SK-N-SH treated with all-trans-retinoic acid at 6 μM for 48 hours (cell line): Measurements from ENCODE around the gene LHFPL6.

Experiments used
- CREB5 ChIP-seq: fragments of 250-450 bp; sonication (Bioruptor Pico); IDR thresholded peaks from 2 replicates; pipeline ENCODE4 v1.5.1; 2020; ENCODE audit warnings: low read depth, mild to moderate bottlenecking, moderate library complexity
- RARB ChIP-seq: fragments of 250-450 bp; sonication (Bioruptor Pico); IDR thresholded peaks from 2 replicates; pipeline ENCODE4 v1.8.0; 2021; ENCODE audit warnings: mild to moderate bottlenecking, moderate library complexity
- TOX ChIP-seq: fragments of 250-450 bp; sonication (Bioruptor Pico); IDR thresholded peaks from 2 replicates; pipeline ENCODE4 v1.8.0; 2021; ENCODE audit warnings: mild to moderate bottlenecking, moderate library complexity, borderline replicate concordance
- ZFP3 ChIP-seq: fragments of 250-450 bp; sonication (Bioruptor Pico); IDR thresholded peaks from 2 replicates; pipeline ENCODE4 v1.5.0; 2020; ENCODE audit warnings: mild to moderate bottlenecking, moderate library complexity
- ZFP30 ChIP-seq: fragments of 450-650 bp; formaldehyde crosslinking; IDR thresholded peaks from 2 replicates; pipeline ENCODE4 v1.5.0; 2022; ENCODE audit warnings: mild to moderate bottlenecking, moderate library complexity

- TF ChIP-seq ZFP3 (CRISPR knock-in tag): no peak
- TF ChIP-seq RARB (CRISPR knock-in tag): no peak
- no peak for TF ChIP-seq ZFP30
- no peak for TF ChIP-seq CREB5
- no peak for TF ChIP-seq TOX (CRISPR knock-in tag)
Observed at GRCh38 chr13:39432196-39432595, 170.8 kb downstream of the LHFPL6 start.
